ENCODE results near the gene SLAIN1. TPM values are rescaled to one million over a fixed set of nuclear protein-coding genes. Genes with fewer than 3 reads are reported as not detected.

The SLAIN1 gene
- total and polyA plus RNA-seq, 2 of the 8 experiments (the other 6 are each of a cell fraction or from before 2014, with no cell fraction given): 35.0 to 37.7 TPM

DNA sequence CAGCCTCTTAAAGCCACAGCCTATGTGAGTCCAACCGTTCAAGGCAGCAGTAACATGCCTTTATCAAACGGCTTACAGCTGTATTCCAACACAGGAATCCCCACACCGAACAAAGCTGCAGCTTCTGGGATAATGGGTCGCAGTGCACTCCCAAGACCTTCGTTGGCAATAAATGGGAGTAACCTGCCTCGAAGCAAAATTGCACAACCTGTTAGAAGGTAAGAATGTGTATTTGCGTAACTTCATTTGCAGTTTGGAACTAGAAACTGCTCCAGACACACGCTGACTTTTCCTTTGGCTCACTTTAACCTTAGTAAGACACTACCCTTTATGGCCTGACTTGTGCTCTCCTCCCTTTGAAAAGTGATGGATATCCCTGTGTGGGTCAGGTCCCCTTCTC, 63.4 kb downstream of the SLAIN1 start (continued):
- TF ChIP-seq, protein P1, sequence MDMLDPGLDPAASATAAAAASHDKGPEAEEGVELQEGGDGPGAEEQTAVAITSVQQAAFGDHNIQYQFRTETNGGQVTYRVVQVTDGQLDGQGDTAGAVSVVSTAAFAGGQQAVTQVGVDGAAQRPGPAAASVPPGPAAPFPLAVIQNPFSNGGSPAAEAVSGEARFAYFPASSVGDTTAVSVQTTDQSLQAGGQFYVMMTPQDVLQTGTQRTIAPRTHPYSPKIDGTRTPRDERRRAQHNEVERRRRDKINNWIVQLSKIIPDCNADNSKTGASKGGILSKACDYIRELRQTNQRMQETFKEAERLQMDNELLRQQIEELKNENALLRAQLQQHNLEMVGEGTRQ (IDR thresholded peaks at IDR 0.05; ENCODE audit: low read length): no peak
- TF ChIP-seq POLR2AphosphoS5 (IDR thresholded peaks at IDR 0.05; ENCODE audit: low read depth, low read length): no peak

All from H1 (cell line).